ENCODE results near the gene B3GAT1. TPM values are rescaled to one million over a fixed set of nuclear protein-coding genes. Genes with fewer than 3 reads are reported as not detected.

Gene B3GAT1
- total RNA-seq, 1 experiment from 2014 or later: 0.10 TPM

- ChIA-PET POLR2A (no interaction called here), CTCF (no interaction called here)
- no peaks in the 10 kb centered on the region for H3K27me3 ChIP-seq (ENCODE audit: control insufficient read depth, insufficient read depth, low read length)
- H3K27ac ChIP-seq (ENCODE audit: low read length): no peak overlapping the region
- H3K4me1 ChIP-seq (ENCODE audit: control insufficient read depth, insufficient read depth, low read length): no peaks in the 10 kb centered on the region
- TF ChIP-seq CTCF (IDR thresholded peaks at IDR 0.05) (no peak), SIN3A (IDR thresholded peaks at IDR 0.05; ENCODE audit: borderline replicate concordance, insufficient read depth, low read depth, low read length) (no peak), POLR2AphosphoS5 (IDR thresholded peaks at IDR 0.05; ENCODE audit: low read depth, low read length) (no peak), REST (IDR thresholded peaks at IDR 0.05; ENCODE audit: insufficient read depth in 1 of 2, low read depth in 2 of 2, low read length in 1 of 2) (no peak), TCF7L2 (IDR thresholded peaks at IDR 0.05; ENCODE audit: low read depth, low read length) (no peak)
- H3K4me3 ChIP-seq (ENCODE audit: low read depth in 2 of 2, low read length in 2 of 2): no peak overlapping the region
- ATAC-seq: no peak
- no peaks in the 10 kb centered on the region for H3K36me3 ChIP-seq (ENCODE audit: control insufficient read depth, insufficient read depth, low read length)
- intact Hi-C loops (cut with micrococcal nuclease; ENCODE audit: unreplicated experiment) (no loop called here), in situ Hi-C loops (cut with HindIII; ENCODE audit: low pct_unique_long_range_greater_than_20kb, low sequenced_read_pairs) (no loop called here)
- DNase-seq (ENCODE audit: low read depth, low spot score): no peak
- H3K9me3 ChIP-seq (ENCODE audit: control insufficient read depth, insufficient read depth, low read depth, low read length): no peaks in the 10 kb centered on the region
- BruUV-seq (replicated peaks): no TSS peak
Observed at GRCh38 chr11:134341805-134342571, 70.1 kb downstream of the B3GAT1 start.

GRCh38 chr11:134340354-134340964 lies 71.6 kb downstream of the B3GAT1 start:
- BruUV-seq (replicated peaks): no TSS peak
- DNase-seq (ENCODE audit: low read depth, low spot score) (no peak), ATAC-seq (no peak)
- ChIA-PET POLR2A (no interaction called here), CTCF (no interaction called here)
- Histone ChIP-seq H3K27ac (ENCODE audit: low read length) (no peak overlapping the region), H3K4me3 (ENCODE audit: low read depth in 2 of 2, low read length in 2 of 2) (no peak overlapping the region), H3K9me3 (ENCODE audit: control insufficient read depth, insufficient read depth, low read depth, low read length) (no peaks in the 10 kb centered on the region), H3K27me3 (ENCODE audit: control insufficient read depth, insufficient read depth, low read length) (no peaks in the 10 kb centered on the region), H3K36me3 (ENCODE audit: control insufficient read depth, insufficient read depth, low read length) (no peaks in the 10 kb centered on the region), H3K4me1 (ENCODE audit: control insufficient read depth, insufficient read depth, low read length) (no peaks in the 10 kb centered on the region)
- in situ Hi-C loops (cut with HindIII; ENCODE audit: low pct_unique_long_range_greater_than_20kb, low sequenced_read_pairs): no loop called here
- intact Hi-C loops (cut with micrococcal nuclease; ENCODE audit: unreplicated experiment): no loop called here
- no peak for TF ChIP-seq POLR2AphosphoS5 (IDR thresholded peaks at IDR 0.05; ENCODE audit: low read depth, low read length)
- no peak for TF ChIP-seq TCF7L2 (IDR thresholded peaks at IDR 0.05; ENCODE audit: low read depth, low read length)
- no peak for TF ChIP-seq REST (IDR thresholded peaks at IDR 0.05; ENCODE audit: insufficient read depth in 1 of 2, low read depth in 2 of 2, low read length in 1 of 2)
- no peak for TF ChIP-seq SIN3A (IDR thresholded peaks at IDR 0.05; ENCODE audit: borderline replicate concordance, insufficient read depth, low read depth, low read length)
- no peak for TF ChIP-seq CTCF (IDR thresholded peaks at IDR 0.05)
